Activated T-helper 1 cell treated with anti-CD3 and anti-CD28 coated beads, Interleukin-2, amount 50 U/mL, for 16 hours (primary cell): ENCODE results near the gene ABT1.
"Not testable (repeated sequence)": the region's sequence is repeated elsewhere in the genome, so short reads cannot be mapped to it uniquely, and the experiment has no call there.

Source experiments
- DNase-seq, 2 donors: peaks; one replicate each; pipeline ENCODE4 v3.0.0-alpha.2; 2020; ENCODE audit warnings: low read depth in 1 of 2, low spot score in 1 of 2

ABT1 gene

DNA sequence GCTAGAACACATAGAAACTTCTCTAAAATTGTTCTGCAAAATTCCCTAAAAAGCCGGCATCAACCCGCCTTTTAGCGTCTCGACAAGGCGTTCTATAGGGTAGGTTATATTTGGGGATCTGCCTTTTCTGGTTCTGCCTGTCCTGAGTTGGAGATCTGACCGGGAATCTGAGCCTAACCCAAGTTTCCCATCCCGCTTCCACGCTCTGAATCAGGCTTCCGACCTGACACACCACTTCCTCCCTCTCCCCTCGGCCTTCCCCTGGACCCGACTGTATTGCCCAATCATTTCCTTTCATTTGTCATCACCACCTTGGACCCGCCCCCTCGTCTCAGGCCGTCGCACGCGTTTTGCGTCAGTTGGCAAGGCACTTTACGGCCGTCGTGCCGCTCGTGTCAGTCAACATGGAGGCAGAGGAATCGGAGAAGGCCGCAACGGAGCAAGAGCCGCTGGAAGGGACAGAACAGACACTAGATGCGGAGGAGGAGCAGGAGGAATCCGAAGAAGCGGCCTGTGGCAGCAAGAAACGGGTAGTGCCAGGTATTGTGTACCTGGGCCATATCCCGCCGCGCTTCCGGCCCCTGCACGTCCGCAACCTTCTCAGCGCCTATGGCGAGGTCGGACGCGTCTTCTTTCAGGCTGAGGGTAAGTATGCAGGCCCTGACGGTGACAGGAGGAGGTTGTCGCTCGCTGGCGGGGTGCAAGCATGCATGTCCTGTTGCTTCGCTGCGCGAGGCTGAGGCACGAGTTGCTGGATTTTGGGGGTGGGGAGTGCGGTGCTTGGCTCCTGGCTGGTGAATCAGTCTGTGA is at the start of gene ABT1:
Gene ABT1 (plus strand): TSS at position 375 of the 810 bp plus-strand sequence. CDS start 30 bp downstream, at position 405.
- DNase-seq, result peak; percentile 94 to 96

DNA sequence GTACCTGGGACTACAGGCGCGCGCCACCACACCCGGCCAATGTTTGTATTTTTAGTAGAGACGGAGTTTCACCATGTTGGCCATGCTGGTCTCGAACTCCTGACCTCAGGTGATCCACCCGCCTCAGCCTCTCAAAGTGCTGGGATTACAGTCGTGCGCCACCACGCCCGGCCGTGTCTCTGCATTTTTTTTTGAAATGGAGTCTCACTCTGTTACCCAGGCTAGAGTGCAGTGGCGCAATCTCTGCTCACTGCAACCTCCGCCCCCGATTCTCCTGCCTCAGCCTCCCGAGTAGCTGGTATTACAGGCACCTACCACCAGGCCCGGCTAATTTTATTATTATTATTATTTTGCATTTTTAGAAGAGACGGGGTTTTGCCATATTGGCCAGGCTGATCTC is 49.4 kb upstream of the ABT1 start:
- DNase-seq, result not testable (repeated sequence)

- no peak for DNase-seq
Observed at GRCh38 chr6:26550250-26550993, 46.3 kb upstream of the ABT1 start.

DNA sequence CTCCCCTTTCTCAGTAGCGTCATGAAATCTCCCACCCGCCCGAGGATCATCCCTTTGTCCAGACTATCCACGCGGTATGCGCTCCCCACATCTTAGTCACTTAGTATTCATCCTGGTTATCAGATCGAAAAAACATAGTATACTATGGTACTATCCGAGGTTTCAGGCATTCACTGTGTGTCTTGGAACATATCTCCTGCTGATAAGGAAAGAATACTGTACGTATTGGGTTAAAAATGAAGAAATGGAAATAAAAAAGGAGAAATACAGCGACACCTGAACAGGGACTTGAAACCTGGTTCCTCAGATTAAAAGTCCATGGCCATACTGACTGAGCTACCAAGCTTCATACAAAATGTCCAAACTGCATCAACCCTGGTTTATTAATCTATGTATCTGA is 44.5 kb upstream of the ABT1 start:
- no peak for DNase-seq

DNA sequence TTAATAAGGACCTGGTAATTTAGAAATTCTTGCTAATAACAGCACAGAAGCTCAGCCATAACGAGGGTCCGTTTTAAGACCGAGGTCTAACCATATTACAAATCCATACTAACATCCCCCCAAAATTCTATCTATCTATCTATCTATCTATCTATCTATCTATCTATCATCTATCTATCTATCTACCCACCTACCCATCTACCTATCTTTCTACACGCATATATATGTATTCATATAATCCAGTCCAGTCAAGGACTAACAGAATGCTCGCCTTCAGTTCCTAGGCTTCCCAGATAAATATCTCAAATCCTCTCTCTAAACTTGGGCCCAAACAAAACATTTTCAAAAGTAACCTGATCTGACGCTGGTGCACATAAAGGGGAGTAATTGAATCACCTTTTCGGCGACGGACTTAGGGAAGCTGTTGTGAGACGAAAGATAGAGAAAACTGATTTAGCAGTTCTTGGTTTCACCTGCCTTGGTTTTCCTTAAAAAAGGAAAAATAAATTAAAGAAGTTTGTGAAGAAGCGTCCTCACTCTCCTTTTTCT is 44.0 kb upstream of the ABT1 start:
- DNase-seq, result no peak

GRCh38 chr6:26553264-26553634 is 43.5 kb upstream of the ABT1 start:
- peak; percentile 53 to 59 for DNase-seq

DNA sequence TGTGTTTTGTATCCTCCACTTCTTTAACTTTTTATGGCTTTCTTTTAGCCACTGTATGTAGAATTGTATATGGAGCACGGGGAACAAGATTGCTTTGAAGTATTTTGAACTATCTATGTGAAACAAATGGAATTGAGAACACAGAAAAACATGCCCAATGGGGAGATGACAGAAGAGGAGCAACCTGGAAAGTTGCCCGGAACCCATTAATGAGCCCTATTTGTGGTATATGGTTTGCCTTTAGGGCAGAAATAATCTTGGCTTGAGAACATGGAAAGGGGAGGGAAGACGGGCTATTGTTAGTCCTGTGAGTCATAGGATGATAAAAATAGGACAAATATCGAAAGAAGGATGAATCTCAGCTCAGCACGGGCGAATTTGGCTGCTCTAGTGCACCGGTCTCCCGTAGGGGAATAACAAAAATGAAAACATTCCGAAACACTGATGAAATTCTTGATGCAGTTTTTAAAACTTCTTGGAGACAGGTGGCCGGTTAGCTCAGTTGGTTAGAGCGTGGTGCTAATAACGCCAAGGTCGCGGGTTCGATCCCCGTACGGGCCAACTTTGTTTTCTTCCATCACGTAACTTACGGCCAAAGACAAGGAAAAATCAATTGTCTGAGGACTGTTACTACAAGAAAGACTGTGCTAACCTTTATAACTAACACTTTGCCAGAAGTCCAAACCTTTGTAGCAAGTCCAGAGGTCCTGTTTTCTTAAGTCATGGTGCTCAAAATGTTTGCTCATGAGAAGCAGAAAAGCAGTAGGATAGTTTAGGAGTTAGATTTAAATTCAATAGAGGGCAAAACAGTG is 42.9 kb upstream of the ABT1 start:
- peak; percentile 55 to 59 for DNase-seq

DNA sequence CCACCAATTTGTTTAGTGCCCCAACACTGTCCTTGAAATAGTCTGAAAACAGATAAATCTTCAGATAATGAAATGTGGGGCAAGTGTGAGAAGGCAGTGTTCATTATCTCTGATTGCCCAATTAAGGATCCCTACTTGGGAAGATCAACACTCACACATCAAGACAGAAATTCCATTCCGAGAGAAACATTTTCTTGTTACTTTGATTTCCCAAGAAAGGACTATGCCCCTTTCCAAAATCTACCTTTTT is 42.4 kb upstream of the ABT1 start:
- no peak for DNase-seq

GRCh38 chr6:26554697-26555504 is 41.9 kb upstream of the ABT1 start:
- DNase-seq, result no peak

- no peak for DNase-seq
Observed at GRCh38 chr6:26555505-26556262, 41.1 kb upstream of the ABT1 start.

GRCh38 chr6:26556263-26557070 is 40.3 kb upstream of the ABT1 start:
- DNase-seq, result no peak

- no peak for DNase-seq
Observed at GRCh38 chr6:26561533-26562466, 35.0 kb upstream of the ABT1 start.

GRCh38 chr6:26563488-26563887 is 33.3 kb upstream of the ABT1 start:
- DNase-seq, result no peak

DNA sequence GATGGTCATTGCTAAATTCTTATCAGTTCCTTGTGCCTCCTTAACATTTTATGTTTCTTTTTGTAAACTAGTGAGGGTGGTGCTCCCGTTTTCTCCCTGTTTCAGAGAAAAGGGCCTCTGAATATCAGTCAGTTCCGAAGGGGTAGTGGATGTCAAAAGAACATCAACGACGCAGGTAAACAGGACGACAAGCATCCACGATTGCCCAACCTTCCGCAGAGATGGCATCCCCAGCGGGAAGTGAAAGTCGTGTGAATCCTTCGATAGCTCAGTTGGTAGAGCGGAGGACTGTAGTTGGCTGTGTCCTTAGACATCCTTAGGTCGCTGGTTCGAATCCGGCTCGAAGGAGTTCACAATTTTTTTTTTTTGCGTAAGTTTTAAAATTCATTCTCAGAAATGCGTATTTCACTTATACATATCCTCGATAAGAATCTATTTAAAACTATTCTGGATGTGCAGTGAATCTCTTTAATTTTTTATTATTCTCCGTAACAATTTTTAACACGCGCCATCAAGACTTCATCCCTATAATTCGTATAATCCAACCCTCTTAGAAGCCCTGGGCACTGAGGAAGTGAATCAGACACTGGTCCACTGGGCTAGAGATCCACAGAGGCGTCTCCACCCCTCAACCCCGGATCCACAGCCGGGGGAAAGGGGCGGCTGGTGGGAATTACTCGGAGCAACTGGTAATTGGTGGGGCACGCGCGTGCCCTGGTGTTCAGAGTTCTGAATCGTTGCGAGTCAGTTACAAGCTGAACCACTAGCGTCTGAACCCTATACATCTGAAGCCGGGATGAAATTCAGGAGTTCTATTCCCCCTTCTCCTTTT is 27.9 kb upstream of the ABT1 start:
- DNase-seq, result peak; percentile 98 to 100

- no peak for DNase-seq
Observed at GRCh38 chr6:26569433-26569764, 27.4 kb upstream of the ABT1 start.

- DNase-seq, result no peak
Observed at GRCh38 chr6:26570027-26570809, 26.5 kb upstream of the ABT1 start.
